GM19452 (cell line): Measurements from ENCODE around the gene MSH6.
"Not testable (repeated sequence)": the region's sequence is repeated elsewhere in the genome, so short reads cannot be mapped to it uniquely, and the experiment has no call there.

Experiments
- ATAC-seq: cut with Tn5 transposase; IDR thresholded peaks from one replicate; pipeline ENCODE4 v1.9.1; 2021; ENCODE audit not compliant: unreplicated experiment

Gene MSH6

GRCh38 chr2:47838249-47838648 lies 55.3 kb downstream of the MSH6 start:
- ATAC-seq = no peak

- ATAC-seq = no peak
These were observed 55.7 kb downstream of the MSH6 start for GRCh38 chr2:47838686-47839085.

GRCh38 chr2:47842846-47843245 lies 59.9 kb downstream of the MSH6 start:
- no peak for ATAC-seq

DNA sequence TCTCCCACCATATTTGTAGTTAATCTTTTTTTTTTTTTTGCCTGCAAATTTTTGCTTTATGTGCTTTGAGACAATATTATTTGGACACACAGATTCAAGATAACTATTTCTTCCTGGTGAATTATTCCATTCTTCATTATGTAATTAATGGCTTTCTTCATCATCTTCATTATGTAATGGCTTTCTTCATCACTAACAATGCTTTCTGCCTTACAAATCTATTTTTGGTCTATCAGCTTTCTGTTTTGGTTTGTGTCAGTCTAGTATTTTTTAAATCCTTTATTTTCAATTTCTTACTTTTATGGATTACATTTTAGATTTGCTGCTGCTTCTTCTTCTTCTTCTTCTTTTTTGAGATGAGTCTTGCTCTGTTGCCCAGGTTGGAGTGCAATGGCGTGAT lies 60.5 kb downstream of the MSH6 start:
- ATAC-seq = no peak

GRCh38 chr2:47844162-47844561 lies 61.2 kb downstream of the MSH6 start:
- no peak for ATAC-seq

DNA sequence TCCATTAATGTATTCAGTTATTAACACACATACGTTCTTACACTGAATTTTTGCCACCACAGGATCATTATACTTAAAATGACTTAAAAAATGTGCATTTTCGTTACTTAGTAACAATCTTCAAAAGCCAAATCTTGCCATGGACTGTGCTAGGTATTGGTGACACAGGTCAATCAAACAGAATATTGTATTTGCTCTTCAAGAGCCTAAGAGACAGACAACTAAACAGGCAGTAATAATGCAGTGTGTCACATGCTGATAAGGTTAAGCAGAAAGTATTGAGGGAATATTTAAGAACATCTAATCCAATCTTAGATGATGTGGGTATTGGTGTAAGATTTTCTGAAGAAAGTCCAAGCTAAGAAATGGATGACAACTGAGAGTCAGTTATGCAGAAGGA lies 66.4 kb downstream of the MSH6 start:
- no peak for ATAC-seq

- ATAC-seq = no peak
These were observed 67.3 kb downstream of the MSH6 start for GRCh38 chr2:47850198-47850597.

DNA sequence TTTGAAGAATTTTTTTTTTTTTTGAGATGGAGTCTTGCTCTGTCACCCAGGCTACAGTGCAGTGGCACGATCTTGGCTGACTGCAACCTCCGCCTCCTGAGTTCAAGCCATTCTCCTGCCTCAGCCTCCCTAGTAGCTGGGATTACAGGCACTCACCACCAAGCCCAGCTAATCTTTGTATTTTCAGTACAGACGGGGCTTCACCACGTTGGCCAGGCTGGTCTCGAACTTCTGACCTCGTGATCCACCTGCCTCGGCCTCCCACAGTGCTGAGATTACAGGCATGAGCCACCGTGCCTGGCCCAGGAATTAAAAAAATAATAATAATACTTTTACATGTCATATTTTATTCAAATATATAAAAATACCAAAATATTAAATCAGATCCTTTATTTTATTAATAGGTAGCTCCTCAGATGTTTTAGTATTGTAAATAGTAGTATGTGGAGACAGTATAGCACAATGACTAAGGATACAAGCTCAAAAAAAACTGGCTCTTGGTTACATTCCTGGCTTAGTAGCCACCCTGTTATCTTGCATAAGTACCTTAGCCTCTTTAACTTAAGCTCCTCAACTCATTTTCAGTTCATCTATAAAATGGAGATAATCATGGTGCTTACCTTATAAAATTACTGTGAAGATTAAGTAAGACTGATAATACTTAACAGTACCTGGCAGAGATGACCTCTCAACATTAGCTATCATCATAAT lies 70.3 kb downstream of the MSH6 start:
- ATAC-seq = not testable (repeated sequence)
